GM12892 (cell line): ENCODE results near the gene NEU1.

ENCODE experiments used
- POLR2A ChIP-seq: IDR thresholded peaks from 2 replicates; pipeline ENCODE4 v1.6.1; 2011; ENCODE audit warnings: low read depth, low read length, control low read depth
- TAF1 ChIP-seq: IDR thresholded peaks from 2 replicates; pipeline ENCODE4 v1.6.1; 2011; ENCODE audit warnings: low read depth, mild to moderate bottlenecking, control low read depth, low read length, borderline replicate concordance

DNA sequence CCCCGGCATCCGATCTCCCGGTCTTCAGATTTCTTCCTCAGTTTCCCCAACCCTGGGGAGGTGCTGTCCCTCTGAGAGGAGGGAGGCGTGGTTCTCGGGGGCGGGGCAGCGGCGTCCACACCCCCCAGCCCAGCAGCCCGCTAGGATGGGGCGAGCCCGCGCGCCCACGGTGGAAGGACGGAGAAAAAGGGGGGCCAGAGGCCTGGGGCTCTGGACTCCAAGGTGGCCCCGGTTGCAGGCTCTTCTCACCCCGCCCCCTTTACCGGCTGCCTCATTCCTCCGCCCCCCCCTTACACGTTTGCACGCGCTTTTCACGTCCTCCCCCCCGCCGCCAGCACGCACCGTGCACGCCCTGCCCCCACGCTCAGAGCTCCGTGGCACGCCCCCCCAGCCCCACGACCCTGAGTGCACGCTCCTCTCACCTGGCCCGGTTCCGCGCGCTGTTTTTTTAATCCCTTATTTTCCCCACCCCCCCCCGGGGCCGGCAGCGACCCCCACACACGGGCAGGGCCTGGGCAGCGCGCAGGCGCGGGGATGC, 38.9 kb upstream of the NEU1 start:
- no peak for TF ChIP-seq POLR2A
- no peak for TF ChIP-seq TAF1
